WTC11 (cell line): ENCODE data around the gene OR4D1.

Experiments used
- HMGA2 ChIP-seq: fragments of 250-450 bp; sonication (Bioruptor Pico); IDR thresholded peaks from 2 replicates; pipeline ENCODE4 v1.4.0; 2021; ENCODE audit warnings: mild to moderate bottlenecking, moderate library complexity
- ZNF281 ChIP-seq: sonication (generic); formaldehyde crosslinking; IDR thresholded peaks from 2 replicates; pipeline ENCODE4 v1.8.0; 2023; ENCODE audit warnings: mild to moderate bottlenecking, missing genetic modification reagents

GRCh38 chr17:58193641-58194255 is 45.6 kb downstream of the OR4D1 start:
- TF ChIP-seq ZNF281 (no peak), HMGA2 (no peak)
